Thyroid gland (tissue), 4 donors: Measurements from ENCODE around the gene CYP4F3.

Experiments used
- POLR2A ChIP-seq, 2 donors: fragments of 450-650 bp; IDR thresholded peaks; one replicate each; pipeline ENCODE4 v1.6.1; 2017; ENCODE audit warnings: antibody characterized with exemption in 2 of 2, mild to moderate bottlenecking in 2 of 2, moderate library complexity in 1 of 2
- TF ChIP-seq, protein P1 (sequence below), 6 experiments: fragments of 200-600 bp in 3 of 6; fragments of 450-650 bp in 3 of 6; sonication (generic) in 3 of 6; IDR thresholded peaks; one replicate each; pipeline ENCODE4 v1.5.1; 2016 to 2019; ENCODE audit warnings: antibody characterized with exemption in 6 of 6, mild to moderate bottlenecking in 2 of 6, inconsistent platforms in 1 of 6, moderate library complexity in 1 of 6

DNA sequence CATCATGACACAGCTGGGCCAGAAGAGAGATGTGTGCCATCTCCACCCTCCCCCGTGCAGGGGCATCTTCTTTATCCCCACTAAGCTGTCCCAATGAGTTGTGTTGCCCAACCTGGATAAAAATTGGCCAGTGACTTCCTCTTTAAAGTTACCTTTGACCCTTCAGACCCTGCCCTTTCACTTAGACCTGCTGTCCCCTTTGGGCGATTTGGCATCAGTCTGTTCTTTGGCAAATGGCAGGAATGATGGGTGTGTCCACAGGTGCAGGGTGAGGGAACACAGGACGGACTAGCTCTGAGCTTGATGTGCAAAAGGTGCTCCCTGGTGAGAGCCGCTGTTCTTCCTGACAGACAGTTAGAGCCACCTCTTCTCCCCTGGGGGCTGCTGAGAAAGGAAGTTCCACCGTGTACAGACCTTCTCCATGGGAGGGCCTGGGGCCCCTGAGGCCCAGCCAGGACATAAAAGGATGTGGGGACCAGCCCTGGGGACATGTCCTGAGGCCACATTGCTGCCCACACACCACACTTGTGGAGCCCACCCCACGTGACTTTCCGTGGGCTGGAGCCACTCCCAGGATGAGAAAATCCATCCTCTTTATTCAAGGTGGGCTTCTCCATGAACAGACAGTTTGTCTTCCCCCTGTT is 23.9 kb upstream of the CYP4F3 start:
- no peak for TF ChIP-seq POLR2A (IDR thresholded peaks at IDR 0.05)
- TF ChIP-seq, protein P1, sequence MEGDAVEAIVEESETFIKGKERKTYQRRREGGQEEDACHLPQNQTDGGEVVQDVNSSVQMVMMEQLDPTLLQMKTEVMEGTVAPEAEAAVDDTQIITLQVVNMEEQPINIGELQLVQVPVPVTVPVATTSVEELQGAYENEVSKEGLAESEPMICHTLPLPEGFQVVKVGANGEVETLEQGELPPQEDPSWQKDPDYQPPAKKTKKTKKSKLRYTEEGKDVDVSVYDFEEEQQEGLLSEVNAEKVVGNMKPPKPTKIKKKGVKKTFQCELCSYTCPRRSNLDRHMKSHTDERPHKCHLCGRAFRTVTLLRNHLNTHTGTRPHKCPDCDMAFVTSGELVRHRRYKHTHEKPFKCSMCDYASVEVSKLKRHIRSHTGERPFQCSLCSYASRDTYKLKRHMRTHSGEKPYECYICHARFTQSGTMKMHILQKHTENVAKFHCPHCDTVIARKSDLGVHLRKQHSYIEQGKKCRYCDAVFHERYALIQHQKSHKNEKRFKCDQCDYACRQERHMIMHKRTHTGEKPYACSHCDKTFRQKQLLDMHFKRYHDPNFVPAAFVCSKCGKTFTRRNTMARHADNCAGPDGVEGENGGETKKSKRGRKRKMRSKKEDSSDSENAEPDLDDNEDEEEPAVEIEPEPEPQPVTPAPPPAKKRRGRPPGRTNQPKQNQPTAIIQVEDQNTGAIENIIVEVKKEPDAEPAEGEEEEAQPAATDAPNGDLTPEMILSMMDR (IDR thresholded peaks at IDR 0.05): no peak
